Upper lobe of left lung (tissue), 6 donors: ENCODE measurements around the gene UBE2S. TPM values are rescaled to one million over a fixed set of nuclear protein-coding genes. Genes with fewer than 3 reads are reported as not detected.

Experiments used
- ATAC-seq, 2 donors: fragments of 200-7000 bp; cut with Tn5 transposase; one replicate each; pipeline ENCODE4 v1.9.1; 2022; ENCODE audit warnings: mild to moderate bottlenecking in 2 of 2, moderate library complexity in 2 of 2; ENCODE audit not compliant: low FRiP score in 2 of 2
- DNase-seq, 2 donors: peaks; one replicate each; pipeline ENCODE4 v3.0.0-alpha.2; 2019 to 2020
- H3K27ac ChIP-seq, 4 donors: fragments of 200-600 bp; sonication (generic); one replicate each; pipeline ENCODE4 v1.5.1; 2016 to 2019
- H3K27me3 ChIP-seq, 4 donors: fragments of 200-600 bp; sonication (generic); one replicate each; pipeline ENCODE4 v1.5.1; 2017 to 2019
- H3K36me3 ChIP-seq, 4 donors: fragments of 200-600 bp; sonication (generic); one replicate each; pipeline ENCODE4 v1.5.1; 2016 to 2019
- H3K4me1 ChIP-seq, 4 donors: fragments of 200-600 bp; sonication (generic); one replicate each; pipeline ENCODE4 v1.5.1; 2018 to 2019
- H3K4me3 ChIP-seq, 4 donors: fragments of 200-600 bp; sonication (generic); one replicate each; pipeline ENCODE4 v1.5.1; 2017 to 2019; ENCODE audit warnings: mild to moderate bottlenecking in 2 of 4, moderate library complexity in 1 of 4
- H3K9me3 ChIP-seq, 4 donors: fragments of 200-600 bp; sonication (generic); one replicate each; pipeline ENCODE4 v1.5.1; 2018 to 2019
- EP300 ChIP-seq, 4 donors: sonication (generic); formaldehyde crosslinking; IDR thresholded peaks; one replicate each; pipeline ENCODE4 v1.5.1; 2017; ENCODE audit warnings: antibody characterized with exemption in 4 of 4, control low read depth in 2 of 4
- POLR2A ChIP-seq, 4 donors: fragments of 450-650 bp; IDR thresholded peaks; one replicate each; pipeline ENCODE4 v1.5.1; 2016 to 2017; ENCODE audit warnings: antibody characterized with exemption in 4 of 4, mild to moderate bottlenecking in 2 of 4
- POLR2AphosphoS5 ChIP-seq, 2 donors: sonication (generic); formaldehyde crosslinking; IDR thresholded peaks; one replicate each; pipeline ENCODE4 v1.5.1; 2017; ENCODE audit warnings: antibody characterized with exemption in 2 of 2
- WGBS, 2 donors: methylation state at CpG; one replicate each; pipeline ENCODE4 v1.1.5; 2017 to 2018; 5-methylcytosine and 5-hydroxymethylcytosine counted together
- total RNA-seq, 6 donors: library from RNA; depleted of rRNA in 4 of 6; stranded (reverse); fragments of >200 nt in 4 of 6; gene quantifications; one replicate each; pipeline versions ENCODE4 v1.1.0 to v1.2.1, GENCODE V29; 2016 to 2021
- TF ChIP-seq, protein P1 (sequence below), 6 experiments: fragments of 450-650 bp in 4 of 6; fragments of 200-600 bp in 2 of 6; sonication (generic) in 2 of 6; IDR thresholded peaks; one replicate each; pipeline ENCODE4 v1.5.1; 2016 to 2019; ENCODE audit warnings: antibody characterized with exemption in 6 of 6
- donor health status: DM: no; HTN: no; CAD: no; lungs with moderate emphysema.
- donor health status: DM: no; HTN: yes; CAD: no; lungs with severe emphysema.

UBE2S gene
- total RNA-seq, 6 donors from 2014 or later = 6.5 to 31.6 (median 19.0) TPM

DNA sequence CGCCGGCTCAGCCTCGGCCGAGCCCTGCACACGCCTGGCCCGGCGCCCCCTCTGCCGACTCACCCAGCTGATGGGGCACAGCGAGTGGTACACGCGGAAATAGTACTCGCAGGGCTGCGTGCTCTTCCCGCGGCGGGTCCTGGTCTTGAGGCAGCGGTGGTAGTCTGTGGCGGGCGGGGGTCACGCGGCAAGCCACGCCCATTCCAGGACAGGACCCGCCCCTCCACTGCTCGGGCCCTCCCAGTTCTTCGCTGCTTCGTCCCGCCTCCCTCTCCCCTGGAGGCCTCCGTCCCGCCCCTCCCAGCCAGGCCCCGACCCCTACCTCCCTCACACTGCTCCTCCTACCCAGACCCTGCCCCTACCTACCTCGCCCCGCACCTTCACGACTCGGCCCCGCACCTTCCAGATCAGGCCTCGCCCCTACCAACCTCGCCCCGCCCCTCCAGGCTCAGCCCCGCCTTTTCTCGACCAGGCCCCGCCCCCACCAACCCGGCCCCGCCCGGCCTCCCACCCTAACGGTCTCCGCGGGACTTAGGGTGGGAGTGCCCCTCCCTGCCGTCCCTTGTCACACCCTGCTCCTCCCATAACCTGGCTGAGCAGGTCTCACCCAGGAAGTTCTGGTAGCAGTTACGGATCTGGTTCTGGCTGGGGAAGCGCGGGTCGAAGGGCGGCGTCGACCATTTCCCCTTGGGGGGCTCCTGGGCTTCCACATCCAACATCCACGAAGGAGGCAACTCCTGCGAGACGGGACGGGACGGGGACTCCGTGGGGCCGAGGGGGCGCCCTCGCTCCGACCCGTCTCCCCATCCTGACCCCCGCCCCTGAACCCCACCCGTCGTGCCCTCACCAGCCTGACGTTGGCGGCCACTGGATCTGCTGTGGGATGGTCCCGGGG lies 53.5 kb downstream of the UBE2S start:
- peak overlapping the region; percentile 10 to 53 (median 42) for H3K4me3 ChIP-seq
- H3K9me3 ChIP-seq = no peaks in the 10 kb centered on the region
- no peak overlapping the region for H3K27ac ChIP-seq
- H3K4me1 ChIP-seq = peaks cover 15 to 22% (median 19%) of the 10 kb centered on the region in 4 donors
- TF ChIP-seq EP300 (IDR thresholded peaks at IDR 0.05) = no peak
- no peak for TF ChIP-seq POLR2A (IDR thresholded peaks at IDR 0.05)
- no peak for TF ChIP-seq POLR2AphosphoS5 (IDR thresholded peaks at IDR 0.05)
- TF ChIP-seq, protein P1, sequence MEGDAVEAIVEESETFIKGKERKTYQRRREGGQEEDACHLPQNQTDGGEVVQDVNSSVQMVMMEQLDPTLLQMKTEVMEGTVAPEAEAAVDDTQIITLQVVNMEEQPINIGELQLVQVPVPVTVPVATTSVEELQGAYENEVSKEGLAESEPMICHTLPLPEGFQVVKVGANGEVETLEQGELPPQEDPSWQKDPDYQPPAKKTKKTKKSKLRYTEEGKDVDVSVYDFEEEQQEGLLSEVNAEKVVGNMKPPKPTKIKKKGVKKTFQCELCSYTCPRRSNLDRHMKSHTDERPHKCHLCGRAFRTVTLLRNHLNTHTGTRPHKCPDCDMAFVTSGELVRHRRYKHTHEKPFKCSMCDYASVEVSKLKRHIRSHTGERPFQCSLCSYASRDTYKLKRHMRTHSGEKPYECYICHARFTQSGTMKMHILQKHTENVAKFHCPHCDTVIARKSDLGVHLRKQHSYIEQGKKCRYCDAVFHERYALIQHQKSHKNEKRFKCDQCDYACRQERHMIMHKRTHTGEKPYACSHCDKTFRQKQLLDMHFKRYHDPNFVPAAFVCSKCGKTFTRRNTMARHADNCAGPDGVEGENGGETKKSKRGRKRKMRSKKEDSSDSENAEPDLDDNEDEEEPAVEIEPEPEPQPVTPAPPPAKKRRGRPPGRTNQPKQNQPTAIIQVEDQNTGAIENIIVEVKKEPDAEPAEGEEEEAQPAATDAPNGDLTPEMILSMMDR (IDR thresholded peaks at IDR 0.05) = no peak
- ATAC-seq (peak in 1 of 2 donors; percentile 90), DNase-seq (peak; percentile 82 to 93)
- H3K36me3 ChIP-seq = no peaks in the 10 kb centered on the region
- WGBS, 2 donors = 2 to 4% methylated on average over 19 to 41 of the region's 72 CpGs
- peaks cover 2 to 36% (median 23%) of the 10 kb centered on the region in 4 donors for H3K27me3 ChIP-seq

DNA sequence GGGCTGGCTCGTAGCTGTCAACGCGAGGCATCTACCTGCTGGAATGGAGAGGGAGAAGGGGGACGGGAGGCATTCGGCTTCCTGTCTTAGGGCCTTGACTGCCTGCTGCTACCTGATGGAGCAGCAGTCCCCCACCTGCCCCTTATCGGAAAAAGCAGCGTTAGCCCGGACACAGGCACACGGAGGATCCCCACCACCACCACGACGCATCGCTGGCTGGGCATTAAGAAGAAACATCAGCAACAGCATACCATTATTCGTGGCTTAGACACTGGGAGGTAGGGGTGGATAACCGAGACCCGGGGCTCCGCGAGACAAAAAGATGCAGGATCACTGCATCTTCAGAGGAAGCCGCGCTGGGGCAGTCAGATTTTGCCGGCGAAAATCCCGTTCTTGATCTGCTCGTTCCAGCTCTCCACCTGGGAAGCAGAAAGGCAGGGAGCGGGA lies 54.2 kb downstream of the UBE2S start:
- H3K27ac ChIP-seq = no peak overlapping the region
- peak in 1 of 2 donors; percentile 59 for DNase-seq
- peak overlapping the region in 3 of 4 donors; percentile 33 to 53 (median 51) for H3K4me3 ChIP-seq
- no peaks in the 10 kb centered on the region for H3K36me3 ChIP-seq
- H3K27me3 ChIP-seq = peaks cover 2 to 36% (median 23%) of the 10 kb centered on the region in 4 donors
- no peak for ATAC-seq
- no peaks in the 10 kb centered on the region for H3K9me3 ChIP-seq
- H3K4me1 ChIP-seq = peaks cover 15 to 25% (median 20%) of the 10 kb centered on the region in 4 donors
- TF ChIP-seq POLR2AphosphoS5 (IDR thresholded peaks at IDR 0.05) (no peak), EP300 (IDR thresholded peaks at IDR 0.05) (no peak), POLR2A (IDR thresholded peaks at IDR 0.05) (no peak)
- TF ChIP-seq, protein P1 (IDR thresholded peaks at IDR 0.05) = no peak
- WGBS, 2 donors = 2% methylated on average over 21 to 24 of the region's 24 CpGs

DNA sequence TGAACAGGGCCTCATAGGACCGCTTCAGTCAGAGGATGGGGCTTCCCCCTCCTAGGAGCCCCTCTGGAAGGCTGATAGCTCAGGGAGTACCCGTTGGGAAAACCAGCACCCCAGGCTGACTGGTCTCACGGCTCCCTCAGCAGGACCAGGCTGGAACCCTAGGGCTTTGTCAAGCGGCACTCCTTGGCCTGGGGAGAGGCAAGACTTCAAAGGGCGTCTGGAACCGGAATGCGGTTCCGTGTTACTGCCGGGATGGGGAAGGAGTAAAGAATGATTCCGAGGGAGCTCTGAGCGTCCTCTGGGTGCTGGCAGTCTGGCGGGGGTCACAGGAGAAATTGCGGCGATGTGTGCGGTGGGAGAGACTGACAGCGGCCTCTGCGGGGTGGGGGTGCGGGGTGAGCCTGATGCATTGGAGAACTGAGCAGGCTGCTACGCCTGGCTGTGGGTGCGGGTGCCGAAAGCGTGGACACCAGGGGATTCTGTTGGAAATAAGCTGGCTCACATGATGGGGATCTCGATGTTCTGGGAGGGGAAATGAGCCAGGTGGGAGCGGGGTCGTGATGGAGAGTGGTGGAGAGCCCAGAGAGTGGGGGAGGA lies 54.9 kb downstream of the UBE2S start:
- Histone ChIP-seq H3K27me3 (peaks cover 2 to 36% (median 23%) of the 10 kb centered on the region in 4 donors), H3K9me3 (no peaks in the 10 kb centered on the region), H3K36me3 (no peaks in the 10 kb centered on the region), H3K4me1 (peaks cover 15 to 30% (median 20%) of the 10 kb centered on the region in 4 donors), H3K27ac (no peak overlapping the region), H3K4me3 (no peak overlapping the region)
- WGBS, 2 donors = 65 to 67% methylated on average over 22 to 25 of the region's 25 CpGs
- ATAC-seq (no peak), DNase-seq (no peak)
- TF ChIP-seq, protein P1 (IDR thresholded peaks at IDR 0.05) = no peak
- TF ChIP-seq EP300 (IDR thresholded peaks at IDR 0.05) (no peak), POLR2A (IDR thresholded peaks at IDR 0.05) (no peak), POLR2AphosphoS5 (IDR thresholded peaks at IDR 0.05) (no peak)

DNA sequence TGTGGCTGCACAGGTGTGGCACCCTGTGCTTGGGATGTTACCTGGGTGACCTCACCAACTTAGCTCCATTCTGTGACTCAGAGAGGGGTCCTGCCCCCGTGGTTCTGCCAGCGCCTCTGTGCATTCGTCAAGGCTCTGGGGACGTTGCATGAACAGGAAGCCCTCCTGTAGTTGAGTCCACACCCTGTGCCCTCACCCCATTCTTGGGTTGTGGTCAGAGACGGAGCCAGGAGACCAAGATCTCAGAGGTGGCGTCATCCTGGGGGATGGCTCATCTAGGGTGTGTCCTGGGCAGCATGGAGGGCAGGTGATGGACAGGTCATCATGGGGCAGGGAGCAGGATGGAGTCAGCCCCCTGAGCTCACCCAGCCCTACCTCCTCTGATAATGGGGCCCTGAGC lies 55.5 kb downstream of the UBE2S start:
- Histone ChIP-seq H3K4me3 (no peak overlapping the region), H3K4me1 (peaks cover 15 to 30% (median 20%) of the 10 kb centered on the region in 4 donors), H3K27ac (no peak overlapping the region), H3K36me3 (peaks cover 0 to 5% (median 2%) of the 10 kb centered on the region in 4 donors), H3K9me3 (no peaks in the 10 kb centered on the region), H3K27me3 (peaks cover 2 to 36% (median 23%) of the 10 kb centered on the region in 4 donors)
- 50 to 74% methylated on average over 4 to 6 of the region's 6 CpGs for WGBS, 2 donors
- TF ChIP-seq POLR2A (IDR thresholded peaks at IDR 0.05) (no peak), POLR2AphosphoS5 (IDR thresholded peaks at IDR 0.05) (no peak), EP300 (IDR thresholded peaks at IDR 0.05) (no peak)
- TF ChIP-seq, protein P1 (IDR thresholded peaks at IDR 0.05) = no peak
- no peak for ATAC-seq
- no peak for DNase-seq
